Brain pericyte (primary cell): ENCODE data around the gene SOX2.

Source experiments
- DNase-seq: peaks from one replicate; pipeline ENCODE4 v3.0.0-alpha.2; 2012; ENCODE audit warnings: low read depth, low spot score

SOX2 gene

GRCh38 chr3:181704421-181705085 lies 7.2 kb upstream of the SOX2 start:
- no peak for DNase-seq

- DNase-seq, result no peak
Measured at GRCh38 chr3:181705086-181705480, 6.6 kb upstream of the SOX2 start.

- DNase-seq, result no peak
Measured at GRCh38 chr3:181707980-181708379, 3.7 kb upstream of the SOX2 start.

- no peak for DNase-seq
Measured at GRCh38 chr3:181709537-181710279, 2.0 kb upstream of the SOX2 start.

- DNase-seq, result no peak
Measured at GRCh38 chr3:181710345-181711291, 1.1 kb upstream of the SOX2 start.

- no peak for DNase-seq
Measured at GRCh38 chr3:181712226-181712552, 464 bp downstream of the SOX2 start.

GRCh38 chr3:181712553-181713279 lies 991 bp downstream of the SOX2 start:
- no peak for DNase-seq

- DNase-seq, result no peak
Measured at GRCh38 chr3:181713280-181713647, 1.5 kb downstream of the SOX2 start.

GRCh38 chr3:181713676-181714612 lies 2.2 kb downstream of the SOX2 start:
- no peak for DNase-seq

GRCh38 chr3:181715571-181716340 lies 4.0 kb downstream of the SOX2 start:
- DNase-seq, result no peak

- no peak for DNase-seq
Measured at GRCh38 chr3:181716966-181717365, 5.2 kb downstream of the SOX2 start.

- DNase-seq, result no peak
Measured at GRCh38 chr3:181717549-181718171, 5.9 kb downstream of the SOX2 start.

GRCh38 chr3:181718369-181718768 lies 6.6 kb downstream of the SOX2 start:
- DNase-seq, result no peak

GRCh38 chr3:181718987-181719911 lies 7.5 kb downstream of the SOX2 start:
- no peak for DNase-seq

- DNase-seq, result no peak
Measured at GRCh38 chr3:181719991-181720680, 8.4 kb downstream of the SOX2 start.

- no peak for DNase-seq
Measured at GRCh38 chr3:181721046-181721875, 9.5 kb downstream of the SOX2 start.

- no peak for DNase-seq
Measured at GRCh38 chr3:181722156-181722555, 10.4 kb downstream of the SOX2 start.
